ENCODE data around the gene GFRAL.
"Not testable (repeated sequence)": the region's sequence is repeated elsewhere in the genome, so short reads cannot be mapped to it uniquely, and the experiment has no call there.

Gene GFRAL, protein sequence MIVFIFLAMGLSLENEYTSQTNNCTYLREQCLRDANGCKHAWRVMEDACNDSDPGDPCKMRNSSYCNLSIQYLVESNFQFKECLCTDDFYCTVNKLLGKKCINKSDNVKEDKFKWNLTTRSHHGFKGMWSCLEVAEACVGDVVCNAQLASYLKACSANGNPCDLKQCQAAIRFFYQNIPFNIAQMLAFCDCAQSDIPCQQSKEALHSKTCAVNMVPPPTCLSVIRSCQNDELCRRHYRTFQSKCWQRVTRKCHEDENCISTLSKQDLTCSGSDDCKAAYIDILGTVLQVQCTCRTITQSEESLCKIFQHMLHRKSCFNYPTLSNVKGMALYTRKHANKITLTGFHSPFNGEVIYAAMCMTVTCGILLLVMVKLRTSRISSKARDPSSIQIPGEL

DNA sequence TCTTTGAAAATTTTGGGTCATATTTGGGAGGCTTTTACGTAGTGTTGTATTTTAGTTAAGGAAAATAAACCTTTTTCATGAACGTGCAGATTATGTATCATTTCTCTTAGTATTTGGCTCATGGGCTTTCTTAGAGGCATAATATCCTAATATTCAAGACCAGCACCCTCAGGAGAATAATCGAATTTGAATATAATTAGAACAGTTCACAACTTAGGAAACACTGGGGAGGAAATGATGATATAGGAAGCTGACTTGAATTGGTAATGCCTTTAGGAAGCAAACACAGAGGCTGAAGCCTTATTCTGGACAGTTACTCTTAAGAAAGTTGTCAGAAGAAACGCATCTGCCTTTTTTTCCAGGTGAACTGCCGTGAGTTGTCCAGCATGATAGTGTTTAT, at the start of gene GFRAL:
TSS of gene GFRAL (plus strand) at position 301 of the 400 bp plus-strand sequence. CDS start at position 387, 86 bp downstream.
- no peak for DNase-seq

DNA sequence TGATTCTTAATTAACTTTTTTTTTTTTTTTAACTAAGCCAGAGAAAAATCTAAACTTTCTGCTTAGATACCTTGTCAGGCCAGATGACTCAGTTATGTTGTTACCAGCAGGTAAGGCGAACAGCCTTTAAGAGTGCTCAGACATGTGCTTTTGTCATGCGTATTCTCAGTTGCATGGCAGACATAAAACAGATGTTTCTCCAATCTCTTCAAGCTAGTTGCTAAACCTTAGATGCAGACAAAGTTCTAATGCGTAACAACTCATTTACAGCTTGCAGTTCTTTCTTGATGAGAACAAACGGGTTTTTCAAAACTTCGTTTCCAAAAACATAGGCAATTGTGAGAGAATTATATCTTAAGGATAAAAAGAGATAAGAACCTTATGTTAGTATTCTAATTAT, 49.6 kb upstream of the GFRAL start:
- DNase-seq: no peak

DNA sequence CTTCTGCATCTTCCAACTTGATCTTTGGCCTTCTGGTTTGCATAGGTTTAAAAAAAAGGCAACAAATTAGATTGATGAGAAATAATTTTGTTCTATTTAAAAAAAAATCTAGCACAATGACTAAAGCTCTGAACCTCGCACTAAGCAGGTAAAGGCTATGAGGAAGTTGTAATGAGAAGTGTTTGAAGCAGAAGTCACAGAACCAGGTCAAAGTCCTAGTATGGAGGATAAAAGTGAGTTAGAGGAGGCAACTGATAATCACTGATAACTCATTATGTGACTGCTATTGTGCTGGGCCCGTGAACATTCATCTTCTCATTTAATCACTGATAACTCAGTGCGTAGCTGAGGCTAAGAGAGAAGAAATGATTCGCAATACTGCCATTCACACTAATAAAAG, 46.1 kb upstream of the GFRAL start:
- no peak for DNase-seq

DNA sequence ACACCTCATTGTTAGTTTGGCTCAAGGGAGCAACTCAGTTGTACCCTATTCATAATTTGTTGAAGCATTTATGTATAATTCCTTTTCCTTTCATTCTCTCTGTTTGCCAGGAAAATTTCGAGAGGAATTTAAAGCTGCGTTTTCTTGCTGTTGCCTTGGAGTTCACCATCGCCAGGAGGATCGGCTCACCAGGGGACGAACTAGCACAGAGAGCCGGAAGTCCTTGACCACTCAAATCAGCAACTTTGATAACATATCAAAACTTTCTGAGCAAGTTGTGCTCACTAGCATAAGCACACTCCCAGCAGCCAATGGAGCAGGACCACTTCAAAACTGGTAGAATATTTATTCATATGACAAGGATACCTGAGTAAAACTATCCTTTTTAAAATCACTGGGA, 45.2 kb upstream of the GFRAL start:
- no peak for DNase-seq

DNA sequence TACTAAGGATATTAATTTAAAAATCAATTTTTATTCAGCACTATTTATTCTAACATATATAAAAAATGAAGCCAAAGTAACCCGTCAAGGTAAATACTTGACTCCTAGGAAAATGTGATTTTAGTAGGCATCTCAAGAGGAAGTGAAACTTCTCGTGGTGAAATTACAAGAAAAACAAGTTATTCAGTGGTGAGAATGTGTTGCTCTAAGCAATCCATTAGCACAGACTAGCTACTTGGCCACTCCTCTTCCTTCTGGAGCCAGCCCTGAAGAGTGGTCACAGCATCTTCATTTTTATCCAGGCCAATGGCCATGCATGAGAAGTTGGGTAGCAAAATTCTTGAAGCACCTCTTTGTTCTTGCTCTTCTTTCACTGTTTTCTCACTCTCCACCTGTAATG, 40.4 kb upstream of the GFRAL start:
- no peak for DNase-seq

DNA sequence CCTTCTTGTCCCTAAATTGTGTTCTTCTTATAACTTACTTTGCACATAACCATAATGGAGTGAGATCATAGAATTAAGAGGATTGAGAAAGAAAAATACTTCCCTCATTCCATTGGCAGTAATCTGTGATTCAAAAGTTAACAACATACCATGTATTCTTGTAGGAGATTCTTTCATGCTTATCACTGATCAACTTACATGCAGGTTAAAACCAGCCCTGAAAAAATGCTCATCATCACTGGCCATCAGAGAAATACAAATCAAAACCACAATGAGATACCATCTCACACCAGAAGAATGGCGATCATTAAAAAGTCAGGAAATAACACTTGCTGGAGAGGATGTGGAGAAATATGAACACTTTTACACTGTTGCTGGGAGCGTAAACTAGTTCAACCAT, 36.5 kb upstream of the GFRAL start:
- no peak for DNase-seq

DNA sequence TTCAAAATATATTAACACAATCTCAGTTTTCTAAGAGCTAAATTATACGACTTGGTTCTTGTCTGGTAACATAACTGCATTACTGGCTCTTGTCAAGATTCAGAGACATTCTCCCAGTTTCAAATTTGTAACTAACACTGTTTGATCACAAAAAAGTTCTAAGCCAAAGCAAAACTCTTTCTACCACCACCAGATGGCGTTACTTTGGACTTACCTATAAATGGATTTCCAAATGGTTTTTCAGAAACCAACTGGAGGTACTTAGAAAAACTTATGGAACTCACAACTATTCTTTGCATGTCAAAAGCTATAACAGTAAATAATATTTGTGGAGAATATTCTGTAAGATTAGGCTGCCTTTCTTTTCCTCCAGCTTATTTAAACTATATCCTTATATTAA, 34.2 kb upstream of the GFRAL start:
- peak in 1 of 2 experiments; percentile 16 for DNase-seq

DNA sequence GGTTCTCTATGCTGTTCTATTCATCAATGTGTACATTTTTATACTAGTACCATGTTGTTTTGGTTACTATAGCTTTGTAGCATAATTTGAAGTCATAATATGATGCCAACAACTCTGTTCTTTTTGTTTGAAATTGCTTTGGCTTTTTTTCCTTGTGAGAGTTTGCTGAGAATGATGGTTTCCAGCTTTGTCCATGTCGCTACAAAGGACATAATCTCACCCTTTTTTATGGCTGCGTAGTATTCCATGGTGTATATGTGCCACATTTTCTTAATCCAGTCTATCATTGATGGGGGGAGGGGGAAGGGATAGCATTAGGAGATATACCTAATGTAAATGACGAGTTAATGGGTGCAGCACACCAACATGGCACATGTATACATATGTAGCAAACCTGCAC, 30.1 kb upstream of the GFRAL start:
- not testable (repeated sequence) for DNase-seq

DNA sequence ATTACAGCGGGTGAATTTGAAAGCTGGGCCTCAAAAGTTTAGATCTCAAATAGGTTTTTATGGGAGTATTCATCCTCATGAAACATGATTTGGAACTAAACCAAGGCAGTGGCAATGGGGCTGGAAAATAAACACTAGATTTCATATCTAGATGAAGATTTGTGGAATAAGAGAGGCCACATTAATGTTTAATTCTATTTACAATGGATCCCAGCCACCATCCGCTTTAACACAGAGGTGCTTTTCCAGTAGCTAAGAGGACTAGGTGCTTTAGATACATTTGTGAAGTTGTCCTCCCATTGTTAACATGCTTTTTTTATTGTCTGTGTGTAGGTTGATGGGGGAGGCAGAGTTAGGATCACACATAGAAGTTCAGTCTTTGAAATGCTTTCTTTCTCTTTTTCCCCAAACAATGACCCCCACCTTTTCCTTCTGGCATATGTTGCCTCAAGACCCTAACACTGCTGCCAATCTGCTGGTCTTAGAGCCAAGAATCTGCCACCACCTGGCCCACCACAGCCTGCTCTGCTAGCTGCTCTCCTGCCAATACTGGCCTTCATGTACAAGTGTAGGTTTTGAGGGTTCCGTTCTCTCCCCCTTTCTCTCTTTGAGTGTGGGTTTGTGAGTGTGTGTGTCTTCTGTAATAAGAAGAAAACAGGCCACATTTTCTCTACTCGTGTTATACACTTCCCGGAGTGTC, 27.8 kb upstream of the GFRAL start:
- DNase-seq: no peak

DNA sequence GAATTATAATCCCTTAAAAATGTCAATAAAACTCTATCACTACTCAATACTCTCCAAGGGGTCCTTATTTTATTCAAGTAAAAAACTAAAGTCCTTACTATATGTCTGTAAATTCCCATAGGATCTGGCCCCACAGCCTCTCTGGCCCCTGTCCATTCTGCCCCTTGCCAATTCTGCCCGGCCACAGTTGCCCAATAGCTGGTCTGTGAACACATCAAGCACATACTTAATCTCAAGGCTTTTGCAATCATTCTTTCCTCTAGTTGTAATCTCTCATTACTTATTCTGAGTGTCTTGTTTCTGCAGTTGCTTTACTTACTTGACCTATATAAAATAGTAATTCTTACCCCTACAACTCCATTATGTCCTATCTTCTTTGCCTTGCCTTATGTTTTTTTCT, 22.5 kb upstream of the GFRAL start:
- DNase-seq: no peak

DNA sequence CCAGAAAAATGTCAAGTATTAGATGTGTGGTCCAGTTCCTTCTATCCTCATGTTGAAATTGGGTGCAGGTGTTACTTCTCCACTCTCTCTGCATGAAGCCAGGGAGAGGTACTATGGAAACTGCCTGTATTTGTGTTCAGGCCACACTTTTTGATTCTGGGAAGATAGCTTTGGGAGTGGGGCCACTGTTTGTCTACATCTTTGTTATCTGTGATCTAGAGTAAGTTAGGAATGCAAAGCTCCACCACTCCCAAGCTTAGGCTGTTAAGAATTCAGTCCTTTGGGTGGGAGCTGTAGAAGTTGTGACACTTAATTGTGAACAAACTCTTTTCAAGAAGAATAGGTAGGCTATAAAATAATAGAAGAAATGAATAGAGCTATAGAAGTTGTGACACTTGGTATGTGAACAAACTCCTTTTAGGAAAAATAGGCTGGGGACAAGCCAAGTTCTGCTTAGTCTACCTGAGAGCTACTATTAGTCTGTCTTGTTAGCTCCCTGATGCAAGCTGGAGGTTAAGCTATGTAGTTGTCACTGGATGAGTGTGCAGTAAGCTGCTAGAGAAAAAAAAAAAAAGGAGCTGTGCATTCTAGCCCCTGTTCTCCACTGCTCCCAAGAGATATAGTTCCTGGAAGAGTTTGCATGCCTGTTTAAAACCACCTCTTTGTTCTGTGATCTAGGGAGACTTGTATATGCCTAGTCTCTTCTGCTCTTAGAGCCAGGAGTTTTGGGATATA, 7.1 kb upstream of the GFRAL start:
- DNase-seq: no peak

DNA sequence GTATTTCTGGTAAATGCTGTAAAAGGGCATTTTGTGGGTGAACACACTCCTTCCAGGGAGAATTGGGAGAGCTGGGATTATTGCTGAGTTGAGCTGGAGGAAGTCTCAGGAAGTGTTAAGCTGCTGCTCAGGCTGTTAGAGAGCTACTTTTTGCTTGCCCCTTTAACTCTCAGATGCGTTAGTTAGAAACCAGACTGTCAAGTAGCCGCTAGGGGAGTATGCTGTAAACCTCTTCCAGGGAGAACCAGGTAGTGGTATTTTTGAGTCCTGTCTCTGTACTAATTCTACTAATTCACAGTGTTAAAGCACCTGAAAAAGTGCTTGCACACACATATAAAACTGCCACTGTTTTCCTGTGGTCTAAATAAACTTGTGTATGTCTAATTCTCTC, 6.6 kb upstream of the GFRAL start:
- DNase-seq: no peak

DNA sequence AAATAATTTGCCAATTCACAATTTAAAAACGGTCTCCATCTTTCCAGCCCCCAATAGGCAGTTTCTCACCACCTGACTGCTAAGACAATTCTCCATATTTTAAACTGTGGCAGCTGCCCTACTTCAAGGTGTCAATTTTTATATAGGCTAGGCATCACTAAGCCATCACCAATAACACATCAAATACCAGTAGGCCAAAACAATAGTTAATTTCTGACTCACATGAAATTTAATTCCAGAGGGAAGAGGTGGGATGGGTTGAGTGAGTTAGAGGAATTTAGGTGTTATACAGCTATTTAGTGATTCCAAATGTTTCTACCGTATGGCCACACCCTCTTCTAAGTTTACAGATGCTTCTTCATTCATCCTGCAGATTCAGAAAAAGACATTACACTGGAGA, 49.9 kb downstream of the GFRAL start:
- no peak for DNase-seq

DNA sequence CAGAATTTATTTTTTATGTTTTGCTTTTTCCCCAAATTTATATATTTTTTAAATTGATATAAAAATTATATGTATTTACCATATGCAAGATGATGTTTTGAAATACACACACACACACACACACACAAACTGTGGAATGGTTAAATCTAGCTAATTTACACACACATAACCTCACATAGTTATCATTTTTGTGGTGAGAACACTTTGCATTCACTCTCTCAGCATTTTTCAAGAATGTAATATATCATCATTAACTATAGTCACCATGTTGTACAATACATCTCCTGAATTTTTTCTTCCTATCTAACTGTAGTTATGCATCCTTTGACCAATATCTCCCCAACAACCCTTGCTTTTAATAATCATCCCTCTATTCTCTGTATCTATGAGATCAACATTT, 52.2 kb downstream of the GFRAL start:
- DNase-seq: no peak

DNA sequence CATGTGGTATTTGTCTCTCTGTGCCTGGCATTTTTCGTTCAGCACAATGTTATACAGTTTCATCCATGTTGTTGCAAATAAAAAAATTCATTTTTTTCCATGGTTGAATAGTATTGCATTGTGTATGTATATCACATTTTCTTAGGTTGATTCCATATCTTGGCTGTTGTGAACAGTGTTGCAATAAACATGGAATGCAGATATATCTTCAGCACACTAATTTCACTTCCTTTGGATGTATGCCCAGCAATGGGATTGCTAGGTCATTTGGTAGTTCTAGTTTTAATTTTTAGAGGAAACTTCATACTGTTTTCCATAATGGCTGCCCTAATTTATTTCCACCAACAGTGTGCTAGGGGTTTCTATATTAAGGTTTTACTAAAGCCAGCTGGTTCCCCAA, 52.6 kb downstream of the GFRAL start:
- no peak for DNase-seq

DNA sequence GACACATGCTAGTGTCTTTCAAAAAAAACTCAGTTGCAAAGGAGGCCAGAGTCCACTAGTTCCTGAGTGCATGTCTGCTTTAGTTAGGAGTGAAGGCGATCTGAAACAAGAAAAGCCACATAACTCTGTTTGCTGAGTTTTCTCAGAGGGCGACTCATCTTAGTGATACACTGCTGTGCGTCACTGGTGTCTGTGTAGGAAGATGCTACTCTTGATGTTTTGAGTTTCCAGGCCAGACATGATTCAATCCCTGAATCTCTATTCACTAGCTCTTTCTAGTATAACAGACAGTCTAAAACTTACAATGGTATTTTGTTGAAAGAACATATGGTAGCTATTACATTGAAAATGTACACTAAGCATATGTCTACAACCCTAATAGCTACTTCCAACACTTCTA, 60.9 kb downstream of the GFRAL start:
- DNase-seq: no peak

DNA sequence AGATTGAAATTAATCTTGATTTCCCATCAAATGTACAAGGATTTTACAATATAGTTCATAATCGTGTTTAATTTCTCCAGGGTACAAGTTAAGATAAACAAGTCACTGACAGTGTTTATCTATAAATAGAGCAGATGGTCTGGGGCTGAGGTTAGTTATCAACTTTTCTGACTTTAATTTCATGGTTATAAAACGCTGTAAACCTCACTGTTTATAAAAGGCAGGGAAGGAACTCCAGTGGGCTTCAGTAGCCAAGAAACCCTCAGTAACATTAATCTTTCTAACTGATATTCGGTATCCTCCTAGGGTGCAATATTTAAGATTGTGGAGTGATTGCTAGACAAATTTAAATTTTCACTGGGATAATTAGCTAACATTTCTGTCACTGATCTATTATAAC, 68.6 kb downstream of the GFRAL start:
- no peak for DNase-seq

DNA sequence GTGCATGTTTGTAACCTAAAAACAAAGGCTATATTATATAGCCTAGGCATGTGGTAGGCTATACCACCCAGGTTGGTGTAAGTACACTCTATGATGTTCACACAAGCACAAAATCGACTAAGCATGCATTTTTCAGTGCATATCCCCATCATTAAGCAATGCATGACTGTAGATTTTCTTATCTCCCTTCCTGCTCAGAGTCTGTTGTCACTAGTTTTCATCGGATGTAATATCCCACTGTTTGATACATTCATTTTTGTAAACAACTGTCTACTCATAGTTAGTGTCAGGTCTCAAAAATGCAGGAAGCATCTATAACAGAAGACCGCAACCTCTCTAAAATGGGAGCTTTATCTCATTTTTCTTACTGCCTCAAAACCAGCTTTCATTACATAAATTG, 70.7 kb downstream of the GFRAL start:
- no peak for DNase-seq

DNA sequence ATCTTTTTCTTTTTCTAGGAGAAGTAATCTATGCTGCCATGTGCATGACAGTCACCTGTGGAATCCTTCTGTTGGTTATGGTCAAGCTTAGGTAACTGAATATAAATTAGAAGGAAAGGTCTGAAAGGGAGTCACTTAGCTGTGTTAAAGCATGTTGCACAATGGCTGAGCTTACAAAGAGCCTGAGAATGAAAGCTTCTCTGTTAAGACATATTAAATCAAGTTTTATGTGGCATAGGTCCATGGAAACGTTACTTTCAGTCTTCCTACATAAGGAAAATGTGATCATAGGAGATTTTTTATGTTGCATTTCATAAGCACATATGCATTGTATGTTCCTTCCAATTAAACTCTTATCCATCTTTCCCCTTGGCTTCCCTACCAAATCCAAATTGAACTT, 72.1 kb downstream of the GFRAL start:
- DNase-seq: no peak

DNA sequence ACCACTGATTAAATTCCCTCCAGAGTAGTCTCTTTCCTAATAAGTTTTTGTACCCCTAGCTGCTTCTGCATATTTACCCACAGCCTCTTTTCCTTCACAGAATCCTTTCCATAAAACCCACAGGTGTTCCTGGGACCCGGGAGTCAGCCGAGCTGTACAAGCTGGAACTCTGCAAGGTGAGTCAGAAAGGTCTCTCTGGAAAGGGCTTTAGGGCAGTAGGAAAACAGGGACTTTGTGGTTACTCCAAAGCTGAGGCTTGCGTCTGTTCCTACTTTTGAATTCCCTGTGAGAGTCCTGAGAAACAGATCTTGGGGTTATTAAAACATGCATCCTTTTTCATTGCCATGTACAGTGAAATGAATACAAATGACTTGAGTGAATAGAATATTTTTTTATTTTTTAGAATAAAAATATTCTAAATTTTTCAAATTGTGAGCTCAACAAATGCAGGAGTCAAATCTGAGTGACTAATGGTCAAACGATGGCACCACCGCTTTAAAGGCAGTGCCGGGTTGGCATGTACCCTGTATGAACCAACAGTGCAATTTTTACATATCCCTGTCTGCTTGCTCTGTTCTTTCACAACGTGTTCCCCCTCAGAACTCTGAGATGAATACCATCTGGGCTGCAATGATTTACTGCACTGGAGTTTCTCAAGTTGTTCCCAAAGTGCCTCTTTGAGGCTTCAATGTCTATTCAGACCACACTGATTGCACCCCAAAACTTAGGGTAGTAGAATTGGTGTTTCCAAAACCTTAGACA, 78.4 kb downstream of the GFRAL start:
- DNase-seq: no peak

DNA sequence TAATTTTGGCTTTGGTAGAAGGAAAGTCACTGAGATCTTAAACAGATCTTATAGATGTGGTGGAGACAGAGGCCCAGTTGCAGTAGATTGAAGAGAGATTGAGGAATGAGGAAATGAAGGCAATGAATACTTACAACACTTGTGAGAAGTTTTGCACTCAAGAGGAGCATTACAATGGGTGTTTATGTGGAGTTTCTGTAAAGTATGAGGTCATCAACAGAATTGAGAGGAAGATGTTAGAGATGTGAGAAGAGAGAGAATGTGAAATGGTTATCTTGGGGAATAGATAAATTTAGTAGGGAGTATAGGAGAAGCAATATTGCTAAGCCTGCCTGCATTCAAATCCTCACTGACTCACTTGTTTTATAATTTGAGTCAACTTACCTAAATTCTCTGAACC, 83.4 kb downstream of the GFRAL start:
- DNase-seq: no peak

DNA sequence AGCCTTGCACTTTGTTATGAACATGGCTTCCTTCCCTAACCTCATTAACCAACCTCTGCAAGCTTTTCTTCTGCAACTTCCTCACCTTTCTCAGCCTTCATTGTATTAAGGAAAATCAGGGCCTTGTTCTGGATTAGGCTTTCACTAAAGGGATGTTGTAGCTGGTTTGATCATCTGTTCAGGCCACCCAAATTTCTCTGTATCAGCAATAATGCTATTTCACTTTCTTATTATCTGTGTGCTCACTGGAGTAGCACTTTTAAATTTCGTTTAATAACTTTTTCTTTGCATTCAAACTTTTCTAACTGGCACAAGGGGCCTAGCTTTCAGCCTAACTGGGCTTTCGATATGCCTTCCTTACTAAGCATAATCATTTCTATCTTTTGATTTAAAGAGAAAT, 96.7 kb downstream of the GFRAL start:
- DNase-seq: no peak

DNA sequence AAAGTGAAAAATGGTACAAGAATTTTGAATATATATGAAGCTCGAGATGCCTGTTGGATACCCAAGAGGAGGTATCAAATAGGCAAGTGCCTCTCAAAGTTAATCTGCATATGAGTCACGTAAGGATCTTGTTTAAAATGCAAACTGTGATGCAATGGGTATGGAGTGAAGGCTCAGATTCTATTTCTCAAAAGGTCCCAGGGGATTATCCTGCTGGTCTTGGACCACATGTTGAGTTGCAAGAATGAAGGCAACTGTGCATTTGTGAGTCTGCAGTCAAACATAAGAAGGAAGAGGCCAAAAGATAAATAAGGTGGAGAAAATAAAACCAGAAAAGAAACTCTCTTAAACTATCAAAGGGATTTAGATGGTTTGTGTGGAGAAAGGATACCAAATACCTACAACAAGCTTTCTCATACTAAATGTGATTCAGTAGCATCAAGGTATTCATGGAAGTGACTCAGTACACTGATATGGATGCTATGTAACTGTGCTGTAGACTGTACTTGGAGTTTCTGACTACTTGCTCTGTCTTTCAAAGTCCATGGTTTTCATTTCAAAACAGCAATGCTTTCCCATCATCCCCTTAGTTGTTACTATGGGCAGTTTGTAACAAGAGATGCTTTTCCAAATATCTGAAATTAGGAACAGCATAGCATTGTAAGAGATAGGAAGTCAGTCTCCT, 106.3 kb downstream of the GFRAL start:
- DNase-seq: peak in 1 of 2 experiments; percentile 4

All from SW 1271 (cell line).